GM13977 (cell line): ENCODE data around the gene DCTN4.

Experiments
- DNase-seq: peaks from one replicate; pipeline ENCODE4 v3.0.0; 2012; ENCODE audit warnings: low spot score
- CTCF ChIP-seq: IDR thresholded peaks from 2 replicates; pipeline ENCODE4 v1.5.1; 2012; ENCODE audit warnings: mild to moderate bottlenecking, control low read depth; ENCODE audit not compliant: insufficient read depth; ENCODE audit errors: extremely low read depth, missing control alignments
- in situ Hi-C: fragments of 300-500 bp; cut with MboI; formaldehyde crosslinking; loops from one replicate; pipeline ENCODE4 v1.12.0; 2022; ENCODE audit warnings: low sequenced_read_pairs, low pct_unique_long_range_greater_than_20kb, mixed read lengths, inconsistent platforms; ENCODE audit not compliant: unreplicated experiment

The DCTN4 gene

DNA sequence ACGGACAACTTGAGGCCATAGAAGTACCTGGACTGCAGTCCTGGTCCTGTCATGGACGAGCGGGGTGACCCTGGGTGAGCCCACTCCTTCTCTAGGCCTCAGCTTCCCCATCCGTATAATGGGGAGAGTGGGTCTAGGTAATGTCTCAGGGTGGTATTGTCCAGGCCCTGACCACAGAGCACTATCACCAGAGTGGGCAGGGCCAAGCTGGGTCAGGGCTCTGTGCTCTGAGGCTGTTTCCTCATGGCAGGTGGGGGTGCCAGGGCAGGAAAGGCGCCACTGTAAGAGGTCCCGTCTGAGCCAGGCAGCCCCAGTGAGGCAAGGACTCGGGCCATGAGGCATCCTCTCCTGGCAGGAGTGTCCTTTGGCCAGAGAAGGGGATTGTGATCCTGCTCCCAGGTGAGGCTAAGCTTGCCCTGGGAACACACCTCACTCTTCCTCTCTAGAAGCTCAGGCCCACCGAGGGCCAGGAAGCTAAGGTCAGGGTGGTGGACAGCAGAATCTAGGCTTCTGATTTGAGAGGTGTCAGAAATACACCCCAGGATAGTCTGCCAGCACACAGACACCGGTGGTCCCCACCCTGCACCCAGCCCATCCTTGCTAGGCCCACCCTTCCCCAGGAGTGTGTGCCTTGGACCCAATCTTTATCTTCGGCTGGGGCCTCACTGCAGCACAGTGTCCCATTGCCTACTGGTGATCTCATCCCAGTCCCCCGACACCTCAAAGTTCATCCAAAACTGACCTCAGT, 99.3 kb downstream of the DCTN4 start:
- no peak for DNase-seq
- in situ Hi-C loops: loop anchor here (10.0 kb wide), 1 partner anchor 205 kb away; no protein-coding TSS in a partner anchor
- no peak for TF ChIP-seq CTCF

DNA sequence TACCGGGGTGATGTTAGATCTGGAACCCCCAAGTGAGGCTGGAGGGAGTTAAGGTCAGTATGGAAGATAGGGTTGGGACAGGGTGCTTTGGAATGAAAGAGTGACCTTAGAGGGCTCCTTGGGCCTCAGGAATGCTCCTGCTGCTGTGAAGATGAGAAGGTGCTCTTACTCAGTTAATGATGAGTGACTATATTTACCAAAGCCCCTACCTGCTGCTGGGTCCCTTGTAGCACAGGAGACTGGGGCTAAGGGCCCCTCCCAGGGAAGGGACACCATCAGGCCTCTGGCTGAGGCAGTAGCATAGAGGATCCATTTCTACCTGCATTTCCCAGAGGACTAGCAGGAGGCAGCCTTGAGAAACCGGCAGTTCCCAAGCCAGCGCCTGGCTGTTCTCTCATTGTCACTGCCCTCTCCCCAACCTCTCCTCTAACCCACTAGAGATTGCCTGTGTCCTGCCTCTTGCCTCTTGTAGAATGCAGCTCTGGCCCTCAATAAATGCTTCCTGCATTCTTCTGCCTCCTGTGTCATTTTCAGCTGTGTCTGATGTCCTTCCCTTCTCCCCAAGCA, 100.0 kb downstream of the DCTN4 start:
- in situ Hi-C loops: no loop called here
- TF ChIP-seq CTCF: no peak
- no peak for DNase-seq
